Posterior cingulate gyrus (tissue), 11 donors: ENCODE results near the gene OR5A1.
A peak's percentile ranks its signal among the peaks of the same experiment; 100 is the strongest.
"Not testable (repeated sequence)": the region's sequence is repeated elsewhere in the genome, so short reads cannot be mapped to it uniquely, and the experiment has no call there.

ENCODE experiments used
- DNase-seq, 10 donors: peaks; one replicate each; pipeline versions ENCODE4 v3.0.0 to v3.0.0-alpha.2; 2020 to 2021; ENCODE audit warnings: mixed read lengths in 3 of 10
- intact Hi-C: fragments of 100-400 bp; cut with DNase I; formaldehyde crosslinking; loops from one replicate; pipeline ENCODE4 v1.15.1; 2023

Gene OR5A1

GRCh38 chr11:59436169-59436568 lies at the start of gene OR5A1:
OR5A1 (plus strand) TSS chr11:59436469; CDS start chr11:59443169, 6,700 bp downstream.
- DNase-seq = no peak
- intact Hi-C loops = no loop called here

- DNase-seq = no peak
- intact Hi-C loops = no loop called here
Measured at GRCh38 chr11:59394186-59394585, 42.1 kb upstream of the OR5A1 start.

GRCh38 chr11:59400461-59401261 lies 35.6 kb upstream of the OR5A1 start:
- DNase-seq = no peak
- intact Hi-C loops = no loop called here

GRCh38 chr11:59401262-59401552 lies 35.1 kb upstream of the OR5A1 start:
- intact Hi-C loops = no loop called here
- DNase-seq = no peak

- intact Hi-C loops = no loop called here
- DNase-seq = no peak
Measured at GRCh38 chr11:59403546-59403945, 32.7 kb upstream of the OR5A1 start.

GRCh38 chr11:59413646-59414045 lies 22.6 kb upstream of the OR5A1 start:
- intact Hi-C loops = no loop called here
- DNase-seq = no peak

GRCh38 chr11:59415111-59415510 lies 21.2 kb upstream of the OR5A1 start:
- DNase-seq = no peak
- intact Hi-C loops = no loop called here

- peak in 8 of 10 donors; percentile 11 to 85 (median 46) for DNase-seq
Measured at GRCh38 chr11:59416613-59417012, 19.7 kb upstream of the OR5A1 start.

GRCh38 chr11:59417023-59417422 lies 19.2 kb upstream of the OR5A1 start:
- intact Hi-C loops = no loop called here
- no peak for DNase-seq

More at GRCh38 chr11:59416613-59417012, 19.7 kb upstream of the OR5A1 start:
- intact Hi-C loops = no loop called here

- DNase-seq = peak in 1 of 10 donors; percentile 46
- intact Hi-C loops = no loop called here
Measured at GRCh38 chr11:59418156-59418555, 18.1 kb upstream of the OR5A1 start.

GRCh38 chr11:59423835-59424234 lies 12.4 kb upstream of the OR5A1 start:
- DNase-seq = no peak
- intact Hi-C loops = no loop called here

- intact Hi-C loops = no loop called here
- DNase-seq = no peak
Measured at GRCh38 chr11:59425131-59425530, 11.1 kb upstream of the OR5A1 start.

GRCh38 chr11:59426361-59427067 lies 9.8 kb upstream of the OR5A1 start, which contains the start of gene OR5A2:
OR5A2 (minus strand) TSS chr11:59426413; CDS start chr11:59422953, 3,460 bp downstream.
- intact Hi-C loops = no loop called here
- no peak for DNase-seq

- intact Hi-C loops = no loop called here
- no peak for DNase-seq
Measured at GRCh38 chr11:59427068-59427382, 9.2 kb upstream of the OR5A1 start.

- intact Hi-C loops = no loop called here
- no peak for DNase-seq
Measured at GRCh38 chr11:59429924-59430516, 6.2 kb upstream of the OR5A1 start.

- DNase-seq = no peak
- intact Hi-C loops = no loop called here
Measured at GRCh38 chr11:59437770-59438169, 1.5 kb downstream of the OR5A1 start.

- intact Hi-C loops = not testable (repeated sequence)
Measured at GRCh38 chr11:59445624-59446023, 9.4 kb downstream of the OR5A1 start.

GRCh38 chr11:59448484-59448883 lies 12.2 kb downstream of the OR5A1 start:
- intact Hi-C loops = no loop called here
- no peak for DNase-seq

More at GRCh38 chr11:59445624-59446023, 9.4 kb downstream of the OR5A1 start:
- not testable (repeated sequence) for DNase-seq

- no peak for DNase-seq
- intact Hi-C loops = no loop called here
Measured at GRCh38 chr11:59456661-59457060, 20.4 kb downstream of the OR5A1 start, which contains the start of gene OR4D6. OR4D6 (plus strand) TSS chr11:59456961; CDS start chr11:59456961, 0 bp downstream.

- DNase-seq = no peak
- intact Hi-C loops = no loop called here
Measured at GRCh38 chr11:59459916-59460315, 23.6 kb downstream of the OR5A1 start.

- intact Hi-C loops = no loop called here
- no peak for DNase-seq
Measured at GRCh38 chr11:59463190-59463641, 26.9 kb downstream of the OR5A1 start.
